H9 (cell line): ENCODE measurements around the gene UNC5C. TPM values are rescaled to one million over a fixed set of nuclear protein-coding genes. Genes with fewer than 3 reads are reported as not detected.

Source experiments
- DNase-seq: peaks from one replicate; pipeline ENCODE4 v3.0.0-alpha.2; 2017
- H2AFZ ChIP-seq: one replicate; pipeline ENCODE4 v1.6.1; 2013; ENCODE audit warnings: mild to moderate bottlenecking, low read length, control low read depth, moderate library complexity
- H2AK5ac ChIP-seq: 2 replicates; pipeline ENCODE4 v1.6.1; 2013; ENCODE audit warnings: low read length, control low read depth, mixed read lengths; ENCODE audit not compliant: insufficient read length
- H2BK120ac ChIP-seq: one replicate; pipeline ENCODE4 v1.6.1; 2013; ENCODE audit warnings: low read depth, mild to moderate bottlenecking, low read length, control low read depth, inconsistent platforms; ENCODE audit not compliant: poor library complexity, severe bottlenecking
- H2BK12ac ChIP-seq: 2 replicates; pipeline ENCODE4 v1.6.1; 2013; ENCODE audit warnings: low read length, control low read depth, mixed read lengths, low read depth; ENCODE audit not compliant: insufficient read length
- H2BK15ac ChIP-seq: 2 replicates; pipeline ENCODE4 v1.6.1; 2013; ENCODE audit warnings: low read depth, low read length, control low read depth
- H2BK20ac ChIP-seq: one replicate; pipeline ENCODE4 v1.6.1; 2013; ENCODE audit warnings: low read depth, mild to moderate bottlenecking, low read length, control low read depth, inconsistent platforms; ENCODE audit not compliant: poor library complexity, severe bottlenecking
- H2BK5ac ChIP-seq: 2 replicates; pipeline ENCODE4 v1.6.1; 2013; ENCODE audit warnings: low read length, control low read depth, mixed read lengths; ENCODE audit not compliant: insufficient read length
- H3K14ac ChIP-seq: 2 replicates; pipeline ENCODE4 v1.6.1; 2013; ENCODE audit warnings: low read length, control low read depth; ENCODE audit not compliant: insufficient read depth
- H3K18ac ChIP-seq: 2 replicates; pipeline ENCODE4 v1.6.1; 2013; ENCODE audit warnings: low read depth, mild to moderate bottlenecking, mixed read lengths, low read length, control low read depth; ENCODE audit not compliant: insufficient read length
- H3K23ac ChIP-seq: 2 replicates; pipeline ENCODE4 v1.6.1; 2013; ENCODE audit warnings: low read length, control low read depth, mixed read lengths, low read depth; ENCODE audit not compliant: insufficient read length
- H3K23me2 ChIP-seq: 2 replicates; pipeline ENCODE4 v1.6.1; 2013; ENCODE audit warnings: low read depth, mild to moderate bottlenecking, mixed read lengths, low read length, control low read depth; ENCODE audit not compliant: insufficient read length, poor library complexity, severe bottlenecking
- H3K27ac ChIP-seq: 2 replicates; pipeline ENCODE4 v1.5.1; 2013; ENCODE audit warnings: low read length, control low read depth, mixed read lengths, low read depth; ENCODE audit not compliant: insufficient read length
- H3K27me3 ChIP-seq: 2 replicates; pipeline ENCODE4 v1.6.1; 2013; ENCODE audit warnings: low read length, control low read depth, inconsistent platforms; ENCODE audit not compliant: insufficient read depth
- H3K4ac ChIP-seq: 2 replicates; pipeline ENCODE4 v1.6.1; 2013; ENCODE audit warnings: low read depth, mild to moderate bottlenecking, control low read depth, inconsistent platforms, low read length, moderate library complexity
- H3K4me1 ChIP-seq: 2 replicates; pipeline ENCODE4 v1.6.1; 2013; ENCODE audit warnings: low read length, control low read depth, inconsistent platforms; ENCODE audit not compliant: insufficient read depth
- H3K4me2 ChIP-seq: 2 replicates; pipeline ENCODE4 v1.6.1; 2013; ENCODE audit warnings: low read length, control low read depth, mixed read lengths; ENCODE audit not compliant: insufficient read length, insufficient read depth
- H3K56ac ChIP-seq: 2 replicates; pipeline ENCODE4 v1.6.1; 2013; ENCODE audit warnings: low read depth, mild to moderate bottlenecking, mixed read lengths, low read length, control low read depth; ENCODE audit not compliant: insufficient read length
- H3K79me1 ChIP-seq: 2 replicates; pipeline ENCODE4 v1.6.1; 2013; ENCODE audit warnings: low read depth, mild to moderate bottlenecking, moderate library complexity, low read length, control low read depth, inconsistent platforms; ENCODE audit not compliant: insufficient read depth, poor library complexity, severe bottlenecking
- H3K79me2 ChIP-seq: 2 replicates; pipeline ENCODE4 v1.6.1; 2013; ENCODE audit warnings: low read length, control low read depth, inconsistent platforms; ENCODE audit not compliant: insufficient read depth
- H3K9ac ChIP-seq: 2 replicates; pipeline ENCODE4 v1.6.1; 2013; ENCODE audit warnings: low read length, control low read depth, mixed read lengths; ENCODE audit not compliant: insufficient read length; ENCODE audit errors: extremely low read depth
- H3K9me3 ChIP-seq: one replicate; pipeline ENCODE4 v1.6.1; 2013; ENCODE audit warnings: low read depth, low read length, inconsistent platforms; ENCODE audit not compliant: control insufficient read depth
- H3T11ph ChIP-seq: one replicate; pipeline ENCODE4 v1.6.1; 2013; ENCODE audit warnings: mild to moderate bottlenecking, low read length, control low read depth, inconsistent platforms
- H4K20me1 ChIP-seq: one replicate; pipeline ENCODE4 v1.6.1; 2013; ENCODE audit not compliant: control insufficient read depth, insufficient read length, insufficient read depth
- H4K5ac ChIP-seq: 2 replicates; pipeline ENCODE4 v1.6.1; 2013; ENCODE audit warnings: low read depth, mild to moderate bottlenecking, mixed read lengths, low read length, control low read depth; ENCODE audit not compliant: insufficient read length
- H4K8ac ChIP-seq: replicated peaks from 2 replicates; pipeline ENCODE4 v1.6.1; 2013; ENCODE audit warnings: low read length, control low read depth, mixed read lengths, low read depth; ENCODE audit not compliant: insufficient read length
- H4K91ac ChIP-seq: 2 replicates; pipeline ENCODE4 v1.6.1; 2013; ENCODE audit warnings: low read depth, mild to moderate bottlenecking, moderate library complexity, mixed read lengths, low read length, control low read depth; ENCODE audit not compliant: insufficient read length
- H3K27ac Mint-ChIP-seq, 3 experiments: 2 replicates in 2 of 3; 3 replicates in 1 of 3; pipeline ENCODE4 v1.8.0; 2020 to 2021; ENCODE audit warnings: mixed read lengths in 3 of 3, mild to moderate bottlenecking in 1 of 3, moderate library complexity in 1 of 3
- H3K27me3 Mint-ChIP-seq: 2 replicates; pipeline ENCODE4 v1.8.0; 2021; ENCODE audit warnings: low read depth, mild to moderate bottlenecking, moderate library complexity, mixed read lengths
- H3K36me3 Mint-ChIP-seq, 3 experiments: 2 replicates in 2 of 3; 3 replicates in 1 of 3; pipeline ENCODE4 v1.8.0; 2020 to 2021; ENCODE audit warnings: low read depth in 3 of 3, mixed read lengths in 3 of 3; ENCODE audit not compliant: insufficient read depth in 1 of 3
- H3K4me1 Mint-ChIP-seq, 2 experiments: 2 replicates each; pipeline ENCODE4 v1.8.0; 2020; ENCODE audit warnings: mixed read lengths in 2 of 2
- H3K4me3 Mint-ChIP-seq, 2 experiments: 2 replicates in 1 of 2; 3 replicates in 1 of 2; pipeline ENCODE4 v1.8.0; 2020 to 2021; ENCODE audit warnings: mild to moderate bottlenecking in 2 of 2, mixed read lengths in 2 of 2, moderate library complexity in 1 of 2
- H3K9me3 Mint-ChIP-seq, 2 experiments: 2 replicates in 1 of 2; 3 replicates in 1 of 2; pipeline ENCODE4 v1.8.0; 2020; ENCODE audit warnings: mild to moderate bottlenecking in 2 of 2, mixed read lengths in 2 of 2, moderate library complexity in 1 of 2
- CTCF ChIP-seq: fragments of 200-600 bp; sonication (generic); conservative IDR thresholded peaks from 3 replicates; pipeline ENCODE4 v1.8.0; 2021; ENCODE audit warnings: antibody characterized with exemption, mild to moderate bottlenecking
- WGBS: extraction: QIAGEN DNeasy Blood & Tissue Kit; methylation state at CpG from one replicate; pipeline ENCODE4 v1.1.7; 2013; ENCODE audit warnings: missing lambda C conversion rate, low lambda C conversion rate, mixed read lengths; ENCODE audit not compliant: insufficient read length; ENCODE audit errors: extremely low coverage; 5-methylcytosine and 5-hydroxymethylcytosine counted together
- total RNA-seq: library from RNA; stranded (reverse); gene quantifications from 2 replicates; pipeline ENCODE4 v1.2.1, GENCODE V29; 2021

UNC5C gene
- total RNA-seq, 1 experiment from 2014 or later: not detected

- Histone ChIP-seq H2BK12ac (no peak overlapping the region), H3K4me2 (no peak overlapping the region), H3K56ac (no peak overlapping the region), H4K20me1 (no peaks in the 10 kb centered on the region), H2BK5ac (no peak overlapping the region), H3K79me2 (no peaks in the 10 kb centered on the region), H3K4ac (no peak overlapping the region), H3K14ac (no peak overlapping the region), H4K8ac (no peak overlapping the region), H2BK15ac (no peak overlapping the region), H3K27me3 (no peaks in the 10 kb centered on the region), H2AFZ (no peak overlapping the region), H3K27ac (no peak overlapping the region), H3K23me2 (no peaks in the 10 kb centered on the region), H3K9ac (no peak overlapping the region), H3T11ph (no peak overlapping the region), H3K4me1 (no peaks in the 10 kb centered on the region), H4K5ac (no peak overlapping the region), H3K79me1 (no peaks in the 10 kb centered on the region), H3K23ac (no peak overlapping the region), H2BK20ac (no peak overlapping the region), H3K9me3 (no peaks in the 10 kb centered on the region), H2AK5ac (no peak overlapping the region), H4K91ac (no peak overlapping the region), H2BK120ac (no peak overlapping the region), H3K18ac (no peak overlapping the region)
- Mint-ChIP-seq H3K4me3 (no peak overlapping the region), H3K4me1 (no peaks in the 10 kb centered on the region), H3K27ac (no peak overlapping the region), H3K36me3 (no peaks in the 10 kb centered on the region), H3K9me3 (no peaks in the 10 kb centered on the region), H3K27me3 (no peaks in the 10 kb centered on the region)
- no CpG with 5 or more reads among the region's 5 CpGs for WGBS
- no peak for DNase-seq
- TF ChIP-seq CTCF: no peak
Observed at GRCh38 chr4:95219109-95219508, 329.7 kb downstream of the UNC5C start.
